CD1c-positive myeloid dendritic cell (primary cell): ENCODE measurements around the gene DLG2.

Source experiments
- DNase-seq: peaks from one replicate; pipeline ENCODE4 v3.0.0-alpha.2; 2016; ENCODE audit errors: extremely low spot score

DLG2 gene

DNA sequence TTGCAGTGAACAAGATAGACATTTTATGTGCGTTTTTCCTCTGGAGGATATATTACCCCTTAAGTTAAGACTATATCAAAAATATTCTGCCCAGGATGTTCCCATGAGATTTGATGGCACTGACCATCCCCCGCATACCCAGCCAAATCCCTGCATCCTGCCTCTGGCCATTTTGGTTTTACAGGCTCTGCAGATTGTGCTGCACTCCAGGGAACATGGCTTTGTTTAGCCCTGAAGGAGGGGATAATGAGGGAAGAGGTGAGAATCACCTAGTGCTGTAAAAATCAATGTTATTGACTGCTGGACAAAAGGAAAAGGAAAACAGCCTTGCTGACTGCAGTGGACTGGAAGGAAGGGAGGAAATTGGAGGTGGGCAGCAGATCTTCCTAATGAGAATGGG is 717.4 kb downstream of the DLG2 start:
- no peak for DNase-seq

DNA sequence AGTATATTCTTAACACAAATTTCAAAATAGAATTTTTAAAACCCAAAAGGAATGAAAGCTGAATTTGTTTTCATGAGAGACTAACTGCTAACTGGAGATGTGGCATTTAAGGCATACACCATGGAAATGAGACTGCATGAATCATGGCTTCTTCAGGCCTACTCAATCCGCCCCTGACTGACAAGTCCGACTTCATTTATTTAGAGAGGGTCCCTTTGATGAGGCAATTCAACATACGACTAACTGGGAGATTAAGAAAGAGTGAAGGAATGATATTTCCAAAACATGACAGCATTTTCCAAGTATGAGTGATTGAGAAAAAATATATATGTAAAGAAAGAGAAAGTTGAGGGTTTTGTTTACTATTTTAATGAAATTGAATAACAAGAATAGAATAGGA is 720.1 kb downstream of the DLG2 start:
- no peak for DNase-seq

DNA sequence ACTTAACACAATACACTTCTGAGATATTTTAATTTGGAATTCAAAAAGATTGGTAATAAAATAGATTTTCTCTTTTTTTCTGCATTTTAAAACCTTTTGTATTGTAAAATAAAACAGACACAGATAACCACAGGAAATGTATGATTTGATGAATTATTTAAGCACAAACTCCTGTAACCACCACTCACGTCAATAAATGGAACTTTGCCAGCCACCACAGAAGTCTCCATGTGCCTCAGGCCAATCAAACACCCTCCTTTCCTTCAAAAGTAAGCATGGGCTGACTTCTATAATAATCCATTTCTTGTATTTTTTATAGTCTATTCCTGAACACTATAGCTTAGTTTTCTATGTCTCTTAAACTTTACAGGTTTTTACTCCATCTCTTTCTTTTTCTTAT is 721.7 kb downstream of the DLG2 start:
- DNase-seq: no peak

DNA sequence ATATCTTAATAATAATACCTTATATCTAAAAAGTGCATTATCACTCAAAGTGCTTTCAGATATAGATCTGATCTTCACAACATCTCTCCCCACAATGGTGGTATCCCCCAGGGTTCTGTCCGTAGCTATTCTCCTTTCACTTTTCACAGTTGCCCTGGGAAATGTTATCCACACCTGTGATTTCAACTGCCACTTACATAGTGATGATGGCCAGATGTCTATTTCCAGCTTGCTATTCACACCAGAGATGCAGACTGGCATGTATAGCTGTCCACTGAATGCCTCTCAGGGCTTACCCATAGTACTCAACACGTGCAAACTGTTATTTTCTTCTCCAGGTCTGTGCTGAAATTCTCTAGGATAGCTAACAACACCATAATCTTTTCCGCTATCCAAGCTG is 724.7 kb downstream of the DLG2 start:
- DNase-seq: no peak

DNA sequence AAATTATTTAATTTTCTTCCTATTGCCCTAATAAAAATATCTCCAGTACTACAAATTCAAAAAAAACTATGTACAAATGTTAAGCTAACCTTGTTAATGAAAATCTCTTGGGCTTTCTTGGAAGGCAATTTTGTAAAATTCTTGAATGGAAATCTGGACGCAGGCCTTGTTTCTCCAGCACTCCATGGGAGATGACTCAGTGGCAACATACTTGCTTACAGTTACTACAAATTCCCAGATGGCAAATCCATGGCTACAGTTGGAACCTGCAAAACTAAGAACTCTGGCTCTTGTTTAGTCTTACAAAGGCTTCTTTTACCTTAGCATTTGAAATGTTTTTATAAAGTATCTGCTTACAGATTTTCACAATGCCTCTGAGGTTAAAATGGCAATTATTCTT is 725.2 kb downstream of the DLG2 start:
- no peak for DNase-seq

DNA sequence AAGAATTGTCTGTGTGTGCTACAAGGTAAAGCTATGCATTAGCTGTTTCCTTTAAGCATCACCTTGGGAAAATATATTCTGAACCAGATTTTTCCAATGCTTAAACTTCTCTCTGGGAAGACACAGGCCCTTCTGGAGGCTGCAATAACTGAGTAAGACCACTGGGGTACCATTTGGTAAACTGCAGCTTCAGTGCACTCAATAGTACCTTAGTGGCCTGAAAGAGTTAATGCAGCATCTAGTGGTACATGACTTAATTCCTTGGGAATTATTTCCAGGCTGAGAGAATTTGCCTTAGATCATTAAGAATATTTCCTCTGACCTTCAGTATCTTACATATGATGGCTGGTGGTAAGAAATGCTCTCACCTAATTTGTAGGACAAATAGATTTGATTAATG is 727.4 kb downstream of the DLG2 start:
- DNase-seq: no peak

DNA sequence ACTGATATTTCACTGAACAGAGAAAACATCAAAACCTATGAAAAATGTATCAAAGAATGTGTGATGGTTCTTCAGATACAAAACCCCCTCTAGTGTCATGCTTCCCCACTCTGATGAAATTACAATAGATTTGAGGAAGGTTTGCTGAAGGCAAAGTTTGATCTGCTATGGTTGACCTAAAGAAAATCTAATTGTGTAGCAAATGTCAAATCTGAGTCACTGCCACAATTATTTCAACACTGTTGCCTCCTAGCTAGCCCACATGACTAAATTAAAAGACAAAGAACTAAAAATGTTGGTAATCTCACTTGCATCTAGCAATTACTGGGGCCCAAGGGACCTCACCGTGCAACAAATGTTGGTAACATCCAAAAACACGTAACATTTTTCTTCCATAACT is 728.0 kb downstream of the DLG2 start:
- DNase-seq: no peak

DNA sequence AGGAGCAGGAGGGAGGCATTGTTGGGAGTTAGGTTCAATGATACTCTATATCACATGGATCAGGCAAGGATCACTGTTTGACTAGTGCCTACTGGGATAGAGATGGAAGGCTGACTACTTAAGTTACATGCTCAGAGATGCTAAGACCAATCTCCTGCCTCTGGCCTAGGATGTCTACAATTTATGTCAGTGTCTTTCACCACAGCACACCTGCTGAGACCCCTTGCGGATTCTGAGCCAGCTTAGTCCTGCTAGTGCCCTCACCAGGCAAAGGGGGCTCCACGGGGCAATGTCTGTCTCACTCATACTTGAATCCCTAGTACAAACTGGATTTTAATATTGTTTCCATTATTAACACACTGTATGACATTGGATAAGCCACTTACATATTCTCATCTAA is 732.5 kb downstream of the DLG2 start:
- no peak for DNase-seq

DNA sequence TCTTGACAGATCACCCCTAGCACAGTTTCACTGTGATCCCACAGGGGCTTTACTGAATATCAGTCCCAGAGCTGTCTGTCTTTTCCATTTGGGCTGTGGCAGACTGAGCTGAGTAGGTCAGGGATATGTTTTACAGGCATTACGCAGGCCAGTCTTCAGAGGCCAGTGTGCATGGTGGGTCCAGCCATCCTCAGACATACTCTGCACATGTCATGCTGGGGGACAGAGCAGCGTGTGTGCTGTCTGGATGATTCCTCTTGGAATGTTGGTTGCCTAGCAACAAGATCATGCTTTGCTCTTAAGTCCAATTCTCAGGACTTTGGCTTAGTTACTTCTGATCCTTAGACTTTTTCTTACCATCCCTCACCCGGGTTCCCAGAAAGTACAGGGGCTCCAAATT is 736.5 kb downstream of the DLG2 start:
- DNase-seq: no peak

DNA sequence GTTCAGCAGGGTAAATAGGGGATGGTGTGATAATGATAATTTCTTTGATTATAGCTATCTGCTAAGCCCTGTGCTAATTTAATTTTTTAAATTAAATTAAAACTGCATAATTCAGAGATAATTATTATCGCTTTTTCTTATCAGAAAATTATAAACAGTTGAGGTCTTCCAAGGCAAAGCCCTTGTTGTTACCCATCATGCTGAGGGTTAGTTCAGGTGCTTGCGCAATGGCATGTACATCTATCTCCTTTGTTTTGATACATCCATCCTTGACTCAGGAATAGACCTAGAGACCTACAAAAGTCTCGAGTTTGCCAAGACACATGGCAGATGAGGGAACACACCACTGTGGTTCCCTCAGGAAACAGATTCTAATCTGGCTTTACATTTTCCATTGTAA is 737.6 kb downstream of the DLG2 start:
- no peak for DNase-seq

DNA sequence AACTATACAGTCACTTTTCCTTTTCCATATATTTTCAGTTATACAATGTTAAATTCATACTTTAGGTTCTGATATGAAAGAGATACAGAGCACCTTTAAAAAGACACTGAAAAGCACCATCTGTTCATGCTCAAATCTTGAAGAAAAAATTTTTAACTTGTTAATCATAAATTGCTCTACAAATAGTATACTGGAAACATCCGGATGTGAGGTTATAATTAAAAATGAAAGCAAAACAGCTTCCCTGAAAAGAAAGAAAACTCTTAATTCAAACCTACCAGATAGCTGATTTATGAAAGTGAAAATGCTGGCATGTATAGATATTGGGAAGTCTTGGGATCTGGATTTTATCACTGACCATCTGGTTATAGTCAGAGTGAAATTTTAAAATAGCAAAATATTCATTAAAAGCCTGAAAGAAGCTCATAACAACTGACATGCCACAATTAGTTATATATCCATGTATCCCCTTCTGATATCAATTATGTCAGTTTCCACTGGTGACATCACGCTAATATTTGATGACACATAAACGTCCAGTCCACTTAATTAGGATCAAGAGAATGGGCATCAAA is 740.0 kb downstream of the DLG2 start:
- no peak for DNase-seq

DNA sequence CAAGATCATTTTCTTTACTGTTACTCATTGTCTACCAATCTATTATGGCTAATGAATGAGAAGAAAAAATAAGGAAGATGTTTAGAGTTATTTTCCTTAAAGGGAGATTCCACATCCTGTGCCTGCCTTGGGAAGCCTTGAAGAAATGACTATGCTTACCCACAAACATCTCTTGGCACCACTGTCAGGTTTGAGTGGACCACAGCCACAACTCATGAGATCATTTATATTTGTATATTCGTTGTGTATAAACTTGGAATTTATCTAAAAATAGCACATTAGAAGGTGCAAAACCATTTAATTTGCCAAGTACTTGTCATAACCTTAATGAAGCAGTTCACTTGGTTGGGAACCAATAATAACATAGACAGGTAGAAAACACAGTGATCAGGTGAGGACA is 740.8 kb downstream of the DLG2 start:
- no peak for DNase-seq

DNA sequence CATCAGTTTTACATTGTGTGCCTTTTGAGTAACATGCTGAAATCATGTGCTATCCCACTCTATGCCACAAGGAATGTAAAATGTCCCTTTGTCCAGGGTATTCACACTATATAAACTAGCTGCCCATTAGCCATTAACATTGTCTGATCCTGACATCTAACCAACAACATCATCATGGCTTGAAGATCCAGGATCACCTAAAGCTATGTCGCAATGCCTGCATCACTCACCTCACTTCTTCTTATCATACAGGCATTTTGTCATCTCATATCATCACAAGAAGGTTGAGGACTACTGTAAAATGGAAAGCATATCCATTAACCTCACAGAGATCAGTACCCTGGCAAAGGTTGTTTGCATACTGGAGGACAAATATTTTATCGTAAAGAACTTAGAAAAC is 742.3 kb downstream of the DLG2 start:
- no peak for DNase-seq

DNA sequence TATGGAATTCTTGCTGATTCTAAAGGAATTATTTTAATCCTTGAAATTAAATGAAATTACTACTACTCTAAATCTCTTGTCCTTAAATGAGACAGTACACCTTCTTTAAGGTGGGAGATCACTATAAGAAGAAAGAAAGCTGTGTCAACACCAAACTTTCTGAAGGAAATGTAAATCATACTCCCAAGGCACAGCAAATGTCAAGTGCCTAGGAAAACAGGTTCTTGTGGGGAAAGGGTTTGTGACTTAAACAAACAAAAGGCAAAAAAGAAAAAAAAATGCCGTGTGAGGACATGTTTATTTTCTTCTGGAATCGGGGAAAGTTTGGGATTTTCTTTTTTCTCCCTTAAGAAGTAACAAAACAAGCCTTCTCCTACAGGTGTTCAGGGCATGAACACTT is 745.1 kb downstream of the DLG2 start:
- no peak for DNase-seq

DNA sequence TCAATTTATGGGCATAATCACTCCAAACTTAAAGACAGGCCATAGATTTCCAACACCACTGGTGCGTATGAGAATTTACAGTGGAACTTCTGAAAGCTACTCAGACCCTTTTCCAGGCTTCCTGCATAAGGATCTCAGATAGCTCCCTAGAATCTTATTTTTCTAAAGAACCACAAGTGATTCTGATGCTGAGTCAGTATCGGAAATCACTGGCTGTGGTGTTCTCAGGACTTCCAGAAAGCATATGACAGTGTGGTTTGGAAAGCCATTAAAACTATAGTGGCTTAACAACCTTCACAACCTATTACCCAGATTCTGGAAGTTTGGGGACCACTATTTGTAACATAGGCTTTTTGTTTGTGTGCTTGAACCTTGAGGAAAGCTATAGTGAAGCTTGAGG is 756.0 kb downstream of the DLG2 start:
- DNase-seq: no peak

DNA sequence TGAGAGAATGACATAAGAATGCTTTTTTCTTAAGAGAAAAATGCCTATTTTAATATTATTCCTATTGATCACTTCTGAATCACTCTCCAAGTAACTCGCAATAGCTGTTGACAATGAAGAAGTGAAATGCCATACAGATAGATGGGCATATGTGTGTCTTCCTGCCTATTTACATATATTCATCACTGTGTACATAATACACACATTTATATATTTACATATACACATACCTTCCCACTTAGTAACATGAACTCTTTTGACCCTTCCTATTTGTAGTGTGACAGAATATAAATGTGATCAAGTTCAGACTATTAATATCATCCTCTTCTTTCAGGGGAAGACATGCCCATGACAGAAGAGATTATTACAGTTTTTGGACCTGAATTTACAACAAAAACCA is 756.7 kb downstream of the DLG2 start:
- no peak for DNase-seq

DNA sequence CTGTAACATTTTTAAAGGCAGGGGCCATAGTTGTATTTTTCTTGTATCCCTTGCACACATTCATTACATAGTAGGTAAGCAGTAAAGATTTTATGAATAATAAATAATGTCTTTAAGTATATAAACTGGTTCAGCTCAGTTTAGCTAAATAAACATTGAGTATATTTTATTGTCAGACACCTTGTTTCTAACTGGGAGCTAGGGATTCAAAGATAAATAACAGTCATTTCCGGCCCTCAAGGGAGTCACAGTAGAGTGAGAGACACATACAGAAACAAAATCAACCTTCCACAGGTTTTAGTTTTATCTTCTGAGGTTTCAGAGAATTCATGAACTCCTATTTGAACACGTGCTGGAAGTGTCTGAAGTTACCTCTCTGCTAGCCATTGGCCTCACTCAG is 760.2 kb downstream of the DLG2 start:
- DNase-seq: no peak

DNA sequence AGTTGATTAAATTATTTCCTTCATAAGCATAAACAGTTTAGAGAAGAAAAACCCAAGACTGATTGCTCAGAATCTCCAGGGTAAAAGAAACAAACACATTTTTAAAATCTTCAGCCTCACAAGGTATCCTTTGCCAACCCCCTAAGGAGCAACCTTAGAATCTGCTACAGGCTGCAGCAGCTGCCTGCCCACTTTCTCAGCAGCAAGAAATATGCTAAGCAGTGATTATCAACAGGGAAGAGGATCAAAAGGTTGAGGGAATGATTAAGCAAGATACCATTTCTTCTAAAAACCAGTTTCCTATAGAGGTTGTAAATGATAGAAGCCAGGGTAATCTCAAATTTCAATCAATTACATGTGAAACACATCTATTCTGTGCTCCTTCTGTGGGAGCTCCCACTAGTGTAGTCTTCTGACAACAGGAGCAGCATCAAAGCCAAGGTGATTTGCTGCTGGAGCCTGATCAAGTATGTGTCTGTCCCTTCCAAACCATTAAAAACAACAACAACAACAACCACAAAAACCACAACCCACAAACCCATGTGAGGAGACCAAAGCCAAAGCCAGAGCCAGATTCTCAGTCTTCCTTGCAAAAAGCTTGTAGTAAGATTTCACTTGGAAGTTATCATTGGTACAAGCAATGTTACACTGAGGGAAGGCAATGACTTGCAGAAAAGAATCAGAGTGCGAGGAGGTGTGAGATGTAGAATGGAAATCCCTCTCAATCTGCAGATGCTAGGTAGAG is 761.2 kb downstream of the DLG2 start:
- no peak for DNase-seq

DNA sequence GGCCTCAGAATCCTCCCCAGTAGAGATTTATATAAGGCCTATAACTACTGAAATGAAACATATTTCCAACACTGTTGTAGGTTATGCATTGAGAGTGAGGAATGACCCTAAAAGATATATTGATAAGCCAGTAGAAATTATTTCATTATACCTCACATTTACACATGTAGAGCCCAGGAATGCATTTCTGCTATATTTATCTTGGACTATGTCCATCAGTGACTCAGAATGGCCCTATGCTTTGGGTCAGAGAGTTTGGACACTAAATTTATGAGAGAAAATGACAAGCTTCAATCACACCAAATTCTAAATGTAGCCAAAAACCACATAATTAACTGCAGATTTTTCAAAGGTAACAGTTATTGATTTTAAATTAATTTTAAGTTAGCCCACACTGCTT is 761.9 kb downstream of the DLG2 start:
- DNase-seq: no peak

DNA sequence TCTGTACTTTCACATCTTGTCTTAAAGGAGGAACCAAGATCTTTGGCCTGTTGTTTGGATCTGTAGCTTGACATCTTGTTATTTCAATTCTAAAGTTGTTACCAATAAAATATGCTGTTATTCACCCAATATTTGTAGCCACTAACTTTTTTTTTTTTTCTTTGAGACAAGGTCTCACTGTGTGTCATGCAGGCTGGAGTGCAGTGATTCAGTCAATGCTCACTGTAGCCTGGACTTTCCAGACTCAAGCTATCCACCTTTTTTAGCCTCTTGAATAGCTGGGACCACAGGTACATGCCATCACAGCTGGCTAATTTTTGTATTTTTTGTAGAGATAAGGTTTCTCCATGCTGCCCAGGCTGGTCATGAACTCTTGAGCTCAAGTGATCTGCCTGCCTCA is 769.4 kb downstream of the DLG2 start:
- no peak for DNase-seq

DNA sequence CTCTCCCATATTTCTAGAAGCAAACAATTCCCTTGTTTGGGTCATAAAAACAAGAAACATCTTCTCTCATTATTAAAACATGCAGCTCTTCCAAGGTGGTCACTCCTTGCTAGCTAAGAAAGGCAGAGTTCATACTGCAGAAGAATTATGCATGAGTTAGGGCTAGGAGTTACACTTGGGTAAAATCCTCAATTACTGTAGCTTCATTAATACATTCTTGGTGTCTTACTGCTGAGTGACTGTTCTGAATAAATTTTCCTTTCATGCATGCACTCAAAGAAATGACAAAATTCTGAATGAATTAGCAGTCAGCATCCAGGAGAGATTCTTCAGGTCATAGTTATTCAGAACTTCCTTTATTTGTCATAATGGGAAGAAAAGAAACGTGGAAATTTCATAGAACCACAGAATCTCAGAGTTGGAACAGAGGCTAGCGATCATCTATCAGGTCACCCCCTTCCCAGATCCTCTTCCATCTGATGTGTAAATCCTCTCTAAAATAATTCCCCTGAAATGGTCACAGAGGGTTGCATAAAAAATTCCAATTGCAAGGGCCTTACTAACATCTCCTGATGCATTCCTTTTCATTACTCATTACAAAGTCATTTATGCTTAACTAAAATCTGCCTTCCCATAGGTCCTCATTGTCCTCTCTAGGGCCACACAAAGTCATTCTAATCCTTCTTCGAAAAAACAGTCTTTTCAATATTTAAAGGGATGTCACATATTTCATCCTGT is 771.5 kb downstream of the DLG2 start:
- no peak for DNase-seq

DNA sequence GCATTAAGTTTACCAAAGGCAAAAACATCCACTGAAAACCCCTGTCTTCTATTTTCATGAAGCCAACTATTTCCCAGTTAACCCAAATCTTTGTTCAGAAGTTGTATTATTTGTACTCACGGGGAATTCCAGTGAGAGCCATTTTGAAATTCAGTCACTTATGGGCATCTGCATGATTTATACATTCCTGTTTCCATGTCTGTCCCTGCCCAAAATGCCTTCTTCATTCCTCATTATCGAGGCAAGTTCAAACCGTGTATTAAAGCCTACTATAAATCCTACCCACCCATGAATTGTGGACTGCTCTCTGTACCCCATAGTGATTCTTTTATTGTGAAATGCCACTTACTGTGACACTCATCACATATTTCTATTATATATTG is 772.7 kb downstream of the DLG2 start:
- DNase-seq: no peak

DNA sequence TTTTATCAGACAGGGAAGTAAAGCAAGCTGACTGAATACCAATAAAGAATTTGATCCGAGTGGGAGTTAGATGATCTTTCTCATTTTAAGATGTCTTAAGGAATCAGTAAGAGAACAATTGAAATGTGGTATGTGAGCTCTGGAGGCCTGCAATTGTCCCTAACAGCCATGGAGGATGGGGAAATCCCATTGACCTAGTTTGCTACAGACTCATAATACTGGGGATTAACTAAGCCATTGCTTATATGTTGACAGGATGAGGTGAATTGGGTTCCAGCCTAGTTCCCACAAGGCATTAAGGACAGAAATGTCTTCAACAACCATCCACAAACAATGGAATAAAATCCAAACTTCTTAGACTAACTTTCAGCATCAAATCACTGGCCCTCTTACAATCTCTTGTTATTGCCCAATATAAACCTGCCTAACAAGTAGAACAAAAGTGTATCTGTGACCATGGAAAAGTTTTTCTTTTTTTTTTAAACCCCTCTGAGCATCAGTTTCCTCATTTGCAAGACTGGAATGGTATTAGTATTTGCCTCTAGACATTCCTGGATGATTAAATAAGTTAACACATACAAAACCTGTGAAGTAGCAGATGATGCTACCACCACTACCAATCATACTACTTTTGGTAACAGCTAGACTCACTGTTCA is 773.2 kb downstream of the DLG2 start:
- no peak for DNase-seq
